NCI-H146 (cell line): ENCODE measurements around the gene UBLCP1.
"Not testable (repeated sequence)": the region's sequence is repeated elsewhere in the genome, so short reads cannot be mapped to it uniquely, and the experiment has no call there.

Experiments used
- DNase-seq: peaks from one replicate; lab custom pipeline; 2025; lab: John Stamatoyannopoulos, UW

The UBLCP1 gene

DNA sequence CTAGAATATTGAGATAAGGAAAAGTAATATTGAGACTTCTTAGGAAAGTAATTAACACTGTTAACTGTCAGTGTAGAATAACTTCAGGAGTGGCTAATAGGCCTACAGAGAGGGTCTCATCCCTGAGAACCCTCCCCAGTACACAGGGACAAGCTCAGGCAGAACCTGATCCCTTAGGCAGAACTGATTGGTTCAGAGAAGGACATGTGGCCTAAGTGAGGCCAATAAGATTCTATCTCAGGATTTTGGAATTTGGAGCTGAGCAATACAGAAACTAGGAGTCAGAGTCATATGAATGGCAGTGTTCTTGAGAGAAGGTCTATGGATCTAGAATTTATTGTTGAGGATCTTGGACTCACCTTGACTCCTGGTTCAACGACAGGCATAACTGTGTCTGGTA, 10.9 kb upstream of the UBLCP1 start:
- no peak for DNase-seq

DNA sequence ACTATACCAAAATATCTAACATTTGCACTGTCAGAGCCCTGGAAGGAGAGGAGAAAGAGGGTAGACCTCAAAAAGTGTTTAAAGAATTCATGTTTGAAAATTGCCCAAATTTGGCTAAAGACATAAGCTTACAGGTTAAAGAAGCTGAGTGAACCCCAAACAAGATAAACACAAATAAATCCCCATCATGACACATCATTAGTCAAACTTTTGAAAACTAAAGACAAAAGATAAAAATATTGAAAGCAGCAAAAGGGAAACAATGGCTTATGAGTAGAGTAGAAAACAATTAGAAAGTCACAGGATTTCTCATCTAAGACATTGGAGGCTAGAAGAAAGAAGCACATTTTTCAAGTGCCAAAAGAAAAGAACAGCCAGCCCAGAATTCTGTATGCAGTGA, 6.1 kb upstream of the UBLCP1 start:
- DNase-seq, result no peak

DNA sequence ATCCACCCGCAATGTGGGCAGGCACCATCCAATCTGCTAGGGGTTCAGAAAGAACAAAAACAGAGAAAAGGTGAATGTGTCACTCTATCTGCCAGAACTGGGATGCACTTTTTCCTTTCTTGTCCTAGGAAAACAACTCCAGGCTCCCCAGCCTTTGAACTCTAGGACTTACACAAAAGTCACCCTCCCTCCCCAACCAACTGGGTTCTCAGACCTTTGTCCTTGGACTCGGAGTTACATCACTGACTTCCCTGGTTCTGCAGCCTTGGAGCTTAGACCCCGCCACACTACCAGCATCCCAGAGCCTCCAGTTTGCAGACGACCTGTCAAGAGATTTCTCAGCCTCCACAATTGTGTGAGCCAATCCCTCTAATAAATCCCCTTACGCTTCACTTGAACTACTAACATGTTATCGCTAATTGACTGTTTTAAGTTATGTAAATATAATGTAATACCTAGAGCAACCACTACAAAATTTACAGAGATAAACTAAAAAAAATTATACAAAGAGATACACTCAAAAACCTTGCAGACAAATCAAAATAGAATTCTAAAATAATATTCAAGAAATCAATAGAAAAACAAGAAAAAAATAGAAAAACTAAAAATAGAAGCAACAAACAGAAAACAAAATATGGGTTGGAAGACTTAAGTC, 5.3 kb upstream of the UBLCP1 start:
- no peak for DNase-seq

DNA sequence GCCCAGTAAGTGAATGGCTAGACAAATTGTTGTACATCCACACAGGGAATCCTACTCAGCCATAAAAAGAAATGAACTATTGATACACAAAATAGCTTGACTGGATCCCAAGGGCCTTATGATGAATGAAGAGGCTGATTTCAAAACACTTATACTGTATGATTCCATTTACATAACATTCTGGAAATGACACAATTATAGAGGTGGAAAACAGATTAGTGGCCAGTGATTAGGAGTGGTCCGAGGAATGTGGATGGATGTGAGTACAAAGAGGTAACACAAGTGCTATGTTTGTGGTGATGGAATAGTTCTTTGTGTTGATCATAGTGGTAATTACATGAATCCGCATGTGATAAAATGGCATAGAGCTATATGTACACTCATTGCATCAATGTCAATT, 4.7 kb upstream of the UBLCP1 start:
- no peak for DNase-seq

DNA sequence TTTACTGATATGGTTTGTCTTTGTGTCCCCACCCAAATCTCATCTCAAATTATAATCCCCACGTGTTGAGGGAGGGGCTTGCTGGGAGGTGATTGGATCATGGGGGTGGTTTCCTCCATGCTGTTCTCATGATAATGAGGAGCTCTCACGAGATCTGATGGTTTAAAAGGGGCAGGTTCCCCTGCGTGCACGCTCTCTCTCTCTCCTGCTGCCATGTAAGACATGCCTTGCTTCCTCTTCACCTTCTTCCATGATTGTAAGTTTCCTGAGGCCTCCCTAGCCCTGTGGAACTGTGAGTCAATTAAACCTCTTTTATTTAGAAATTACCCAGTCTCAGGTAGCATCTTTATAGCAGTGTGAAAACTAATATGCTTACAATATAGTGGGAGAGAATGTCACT, 2.9 kb upstream of the UBLCP1 start:
- DNase-seq, result not testable (repeated sequence)

DNA sequence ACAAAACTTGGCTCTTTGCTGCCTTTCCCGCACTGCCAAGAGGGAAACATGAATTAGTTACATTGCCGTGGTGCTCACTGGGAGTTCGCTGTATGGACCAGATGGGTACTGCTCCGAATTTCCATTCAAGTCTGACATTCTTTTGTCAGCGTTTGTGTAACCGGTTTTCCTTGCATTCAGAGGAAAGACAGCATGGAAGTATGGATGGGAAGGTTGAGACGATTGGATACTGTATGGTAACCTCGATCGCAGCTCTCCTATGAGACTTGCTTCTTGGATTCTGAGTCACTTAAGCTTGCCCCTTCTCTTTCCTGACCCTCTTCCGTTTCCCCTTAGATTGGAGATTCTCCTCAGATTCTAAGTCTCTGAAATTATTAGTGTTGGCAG, 625 bp upstream of the UBLCP1 start:
- peak; percentile 15 for DNase-seq

DNA sequence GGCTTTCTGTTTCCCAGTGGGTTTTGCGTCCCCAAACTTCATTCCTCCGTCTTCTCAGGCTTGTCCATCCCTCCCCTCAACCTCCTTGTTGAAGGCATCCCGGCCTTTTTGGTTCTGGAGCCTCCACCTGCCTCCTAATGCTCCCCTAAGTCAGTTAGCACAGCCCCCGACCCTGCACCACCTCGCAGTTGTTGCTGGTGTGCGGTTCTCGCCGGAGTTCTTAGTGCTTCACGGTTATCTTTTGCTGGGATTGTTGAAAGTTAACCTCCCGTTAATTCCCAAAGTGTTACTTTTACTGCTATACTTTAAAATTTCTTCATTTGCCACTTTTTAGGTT, 447 bp downstream of the UBLCP1 start:
- DNase-seq, result peak; percentile 23

DNA sequence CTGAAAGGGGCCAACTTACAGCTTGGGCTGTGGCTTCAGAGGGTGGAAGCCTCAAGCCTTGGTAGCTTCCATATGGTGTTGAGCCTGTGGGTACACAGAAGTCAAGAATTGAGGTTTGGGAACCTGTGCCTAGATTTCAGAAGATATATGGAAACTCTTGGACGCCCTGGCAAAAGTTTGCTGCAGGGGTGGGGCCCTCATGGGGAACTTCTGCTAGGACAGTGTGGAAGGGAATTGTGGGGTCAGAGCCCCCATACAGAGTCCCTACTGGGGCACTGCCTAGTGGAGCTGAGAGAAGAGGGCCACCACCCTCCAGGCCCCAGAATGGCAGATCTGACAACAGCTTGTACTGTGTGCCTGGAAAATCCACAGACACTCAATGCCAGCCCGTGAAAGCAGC, 3.7 kb downstream of the UBLCP1 start:
- DNase-seq, result not testable (repeated sequence)

DNA sequence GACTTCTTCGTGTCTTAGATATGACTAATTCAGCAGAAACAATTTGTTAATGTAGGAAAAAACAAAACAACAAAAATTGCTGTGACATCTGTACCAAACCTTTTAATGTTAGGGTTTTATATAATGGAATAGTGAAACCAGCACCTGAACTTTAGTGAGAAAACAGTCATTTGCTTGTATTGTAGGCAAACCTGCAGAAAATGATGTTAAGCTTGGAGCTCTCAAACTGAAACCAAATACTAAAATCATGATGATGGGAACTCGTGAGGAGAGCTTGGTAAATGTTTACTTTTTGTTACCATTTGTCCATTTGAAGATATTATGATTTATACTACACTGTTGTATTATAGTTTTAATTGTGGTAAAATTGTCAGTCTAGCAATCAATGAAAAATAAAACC, 6.6 kb downstream of the UBLCP1 start:
- no peak for DNase-seq

DNA sequence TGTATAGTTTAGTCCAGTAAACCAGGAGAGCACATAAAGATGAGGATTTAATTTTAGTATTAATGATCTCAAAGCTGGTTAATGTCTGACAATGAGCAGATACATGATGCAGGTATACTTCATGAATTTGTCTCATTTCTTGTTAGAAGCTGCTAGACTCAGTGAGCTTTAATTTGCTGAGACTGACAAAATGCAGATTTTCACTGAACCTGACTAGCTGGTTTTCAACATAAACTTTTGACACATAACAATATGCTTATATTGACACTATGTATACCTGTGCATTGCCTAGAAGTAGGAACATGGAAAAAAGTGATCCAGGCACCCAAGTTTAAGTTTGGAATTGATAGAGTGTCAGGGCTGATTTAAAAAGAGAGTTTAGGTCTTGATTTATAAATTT, 10.8 kb downstream of the UBLCP1 start:
- DNase-seq, result no peak

DNA sequence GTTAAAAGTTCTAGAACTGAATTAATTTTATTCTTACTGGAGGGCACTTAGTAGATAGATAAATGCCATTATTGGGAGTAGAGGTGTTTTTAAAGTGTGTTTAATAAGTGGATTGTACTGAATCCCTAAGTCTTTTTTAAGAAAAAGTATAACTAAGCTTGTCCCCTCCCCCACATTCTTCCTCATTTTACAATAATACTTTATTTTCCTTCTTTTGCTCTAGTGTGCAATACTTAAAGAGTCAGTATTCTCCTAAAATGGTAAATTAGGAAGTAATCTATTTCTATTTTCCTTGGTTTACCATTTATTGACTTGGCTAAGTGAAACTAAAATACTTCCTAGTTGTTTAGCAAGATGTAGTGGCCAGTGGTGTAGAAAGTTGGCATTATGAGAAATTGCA, 11.6 kb downstream of the UBLCP1 start:
- DNase-seq, result no peak

DNA sequence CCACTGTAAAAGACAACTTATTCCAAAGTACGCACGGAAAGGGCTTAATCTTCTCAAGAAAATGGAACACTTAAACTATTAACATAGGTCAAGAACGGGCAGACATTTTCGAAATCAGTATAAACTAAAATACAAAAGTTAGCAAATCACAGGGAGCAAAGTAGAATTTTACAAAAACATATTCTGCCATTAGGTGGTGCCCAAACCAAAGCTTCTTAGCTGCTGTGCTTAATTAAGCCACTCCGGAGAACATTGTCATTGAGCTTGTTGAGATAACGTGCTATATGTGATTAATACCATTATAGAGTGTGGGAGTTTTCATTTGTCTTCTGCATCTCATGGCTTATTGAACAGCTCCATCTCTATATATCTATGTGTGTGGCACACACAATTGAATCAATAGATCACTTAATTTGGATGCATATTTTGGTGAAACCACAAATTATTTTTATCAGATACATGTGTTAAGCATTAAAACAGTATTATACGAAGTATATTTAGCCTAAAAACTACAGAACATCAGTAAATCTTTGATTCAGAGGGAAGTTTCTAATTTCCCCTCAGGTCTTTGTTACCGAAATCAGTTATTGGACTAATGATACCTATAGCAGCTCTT, 23.4 kb downstream of the UBLCP1 start:
- peak; percentile 1 for DNase-seq

DNA sequence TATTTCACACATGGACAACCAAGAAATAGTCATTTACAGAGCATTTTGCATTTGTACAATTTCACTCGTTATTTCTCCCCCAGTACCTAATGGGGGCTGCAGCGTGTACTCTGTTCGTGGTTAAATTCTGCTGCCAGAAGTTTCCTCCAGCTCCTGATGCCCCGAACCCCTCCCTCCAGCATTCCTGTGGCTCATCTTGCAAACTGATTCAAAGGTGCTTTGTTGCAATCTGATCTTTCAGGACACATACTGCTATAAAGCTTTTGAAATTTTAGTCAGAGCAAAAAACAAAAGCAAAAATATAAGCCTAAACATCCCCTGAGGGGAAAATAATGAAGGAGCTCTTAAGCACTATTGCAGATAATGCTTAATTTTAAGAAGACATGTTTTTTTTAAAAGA, 27.7 kb downstream of the UBLCP1 start:
- no peak for DNase-seq

DNA sequence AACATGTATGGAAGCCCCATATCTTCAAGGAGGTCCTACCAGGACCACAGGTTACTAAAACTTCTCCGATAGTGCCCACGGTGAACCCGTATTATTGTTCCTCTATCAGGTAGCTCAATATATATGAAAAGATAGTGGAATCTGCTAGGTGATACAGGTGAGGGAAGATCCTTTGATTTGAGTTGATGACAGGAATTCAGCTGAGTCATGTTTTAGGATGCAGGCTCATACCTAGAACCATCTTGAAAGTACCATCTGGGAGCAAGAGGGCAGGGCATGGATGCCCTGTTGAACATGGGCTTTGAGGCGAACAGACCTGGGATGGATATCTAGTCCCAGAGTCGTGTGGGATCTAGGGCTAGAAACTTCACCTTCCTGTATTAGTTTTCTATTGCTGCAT, 31.8 kb downstream of the UBLCP1 start:
- no peak for DNase-seq

DNA sequence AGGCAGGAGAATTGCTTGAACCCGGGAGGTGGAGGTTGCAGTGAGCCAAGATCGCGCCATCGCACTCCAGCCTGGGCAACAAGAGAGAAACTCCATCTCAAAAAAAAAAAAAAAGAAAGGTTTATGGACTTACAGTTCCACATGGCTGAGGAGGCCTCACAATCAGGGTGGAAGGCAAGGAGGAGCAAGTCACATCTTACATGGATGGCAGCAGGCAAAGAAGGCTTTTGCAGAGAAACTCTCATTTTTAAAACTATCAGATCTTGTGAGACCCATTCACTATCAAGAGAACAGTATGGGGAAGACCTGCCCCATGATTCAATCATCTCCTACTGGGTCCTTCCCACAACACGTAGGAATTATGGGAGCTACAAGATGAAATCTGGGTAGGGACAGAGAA, 34.2 kb downstream of the UBLCP1 start:
- DNase-seq, result not testable (repeated sequence)

DNA sequence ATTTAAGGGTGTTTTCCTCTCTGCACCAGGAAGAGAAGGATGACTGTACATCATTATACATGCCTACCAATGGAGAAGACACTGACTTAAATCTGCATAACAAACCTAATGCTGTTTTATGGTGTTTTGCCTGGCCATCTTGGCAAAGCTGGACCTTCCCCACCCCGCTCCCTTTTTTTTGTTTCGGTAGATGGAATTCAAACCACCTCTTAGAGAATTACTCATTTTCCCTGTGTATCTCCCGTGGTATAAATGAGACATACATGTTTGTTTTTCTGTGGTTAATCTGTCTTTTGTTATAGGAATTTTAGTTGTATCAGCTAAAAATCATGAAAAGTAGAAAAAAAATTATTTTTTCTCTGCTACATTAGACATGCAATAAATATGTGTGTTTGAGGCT, 38.4 kb downstream of the UBLCP1 start:
- DNase-seq, result no peak

DNA sequence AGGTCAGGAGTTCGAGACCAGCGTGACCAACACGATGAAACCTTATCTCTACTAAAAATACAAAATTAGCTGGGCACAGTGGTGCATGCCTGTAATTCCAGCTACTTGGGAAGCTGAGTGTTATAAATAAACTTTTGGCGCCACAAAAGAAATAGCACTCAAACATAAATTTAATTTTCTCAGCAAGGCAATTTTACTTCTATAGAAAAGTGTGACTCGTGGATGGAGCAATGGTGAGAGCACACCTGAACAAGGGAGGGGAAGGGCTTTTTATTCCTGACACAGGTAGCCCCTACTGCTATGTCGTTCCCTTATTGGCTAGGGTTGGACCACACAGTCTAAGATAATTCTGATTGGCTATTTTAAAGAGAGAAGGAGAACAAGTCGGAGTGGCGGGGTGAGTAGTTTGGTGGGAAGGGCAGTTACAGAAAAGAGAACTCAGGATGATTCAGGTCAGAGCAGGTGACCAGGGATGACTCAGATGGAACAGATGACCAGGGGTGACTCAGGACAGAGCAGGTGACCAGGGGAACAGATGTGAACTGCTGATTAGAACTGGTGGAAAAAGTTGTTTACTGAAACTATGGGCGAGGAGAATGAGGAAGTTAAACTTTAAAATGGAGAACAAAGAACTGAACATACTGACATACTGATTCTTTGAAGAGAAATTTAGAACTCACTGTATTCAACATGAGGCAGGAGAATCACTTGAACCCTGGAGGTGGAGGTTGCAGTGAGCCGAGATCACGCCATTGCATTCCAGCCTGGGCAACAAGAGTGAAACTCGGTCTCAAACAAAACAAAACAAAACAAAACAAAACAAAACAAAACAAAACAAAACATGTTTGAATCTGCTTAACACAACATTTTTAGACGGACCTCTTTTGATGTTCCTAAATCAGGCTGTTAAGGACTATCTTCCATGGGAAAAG, 39.1 kb downstream of the UBLCP1 start:
- DNase-seq, result not testable (repeated sequence)

DNA sequence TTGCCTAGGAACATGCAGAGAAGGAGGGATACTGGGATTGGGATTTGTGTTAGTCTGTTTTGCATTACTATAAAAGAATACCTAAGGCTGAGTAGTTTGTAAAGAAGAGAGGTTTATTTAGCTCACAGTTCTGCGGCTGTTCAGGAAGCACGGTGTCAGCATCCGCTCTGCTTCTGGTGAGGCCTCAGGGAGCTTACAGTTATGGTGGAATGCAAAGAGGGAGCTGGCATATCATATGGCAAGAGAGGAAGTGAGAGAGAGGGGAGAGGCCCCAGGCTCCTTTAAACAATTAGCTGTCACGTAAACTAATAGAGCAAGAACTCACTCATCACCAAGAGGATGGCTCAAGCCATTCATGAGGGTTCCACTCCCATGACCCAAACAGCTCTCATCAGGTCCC, 40.2 kb downstream of the UBLCP1 start:
- DNase-seq, result no peak

DNA sequence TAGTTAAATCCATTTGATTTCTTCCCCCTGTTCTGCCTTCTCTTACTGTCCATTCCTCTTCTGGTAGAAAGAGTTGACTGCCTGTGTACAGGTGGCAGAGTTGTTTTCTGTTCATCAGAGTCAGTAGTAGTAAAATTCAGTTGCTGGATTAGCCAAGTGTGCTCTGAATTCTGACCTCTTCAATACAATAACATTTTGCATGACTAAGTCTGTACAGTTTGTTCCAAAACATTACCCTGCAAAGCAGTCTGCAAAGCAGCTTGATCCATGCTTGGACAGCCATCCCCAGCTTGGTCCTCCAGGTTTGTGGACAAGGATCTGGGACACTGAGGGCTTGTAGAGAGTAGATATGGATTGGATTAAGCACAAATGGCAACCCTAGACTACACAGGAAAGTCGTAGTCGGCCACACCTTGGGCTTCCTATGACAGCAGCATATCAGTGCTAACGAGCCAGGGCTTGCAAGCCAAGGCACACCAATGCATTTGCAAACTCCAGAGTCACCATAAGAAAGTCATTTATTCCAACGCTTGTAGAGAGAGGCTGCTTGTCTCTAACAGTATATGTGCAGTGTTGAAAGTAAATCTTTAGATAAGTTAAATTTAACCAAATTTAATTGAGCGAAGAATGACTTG, 42.0 kb downstream of the UBLCP1 start:
- no peak for DNase-seq

DNA sequence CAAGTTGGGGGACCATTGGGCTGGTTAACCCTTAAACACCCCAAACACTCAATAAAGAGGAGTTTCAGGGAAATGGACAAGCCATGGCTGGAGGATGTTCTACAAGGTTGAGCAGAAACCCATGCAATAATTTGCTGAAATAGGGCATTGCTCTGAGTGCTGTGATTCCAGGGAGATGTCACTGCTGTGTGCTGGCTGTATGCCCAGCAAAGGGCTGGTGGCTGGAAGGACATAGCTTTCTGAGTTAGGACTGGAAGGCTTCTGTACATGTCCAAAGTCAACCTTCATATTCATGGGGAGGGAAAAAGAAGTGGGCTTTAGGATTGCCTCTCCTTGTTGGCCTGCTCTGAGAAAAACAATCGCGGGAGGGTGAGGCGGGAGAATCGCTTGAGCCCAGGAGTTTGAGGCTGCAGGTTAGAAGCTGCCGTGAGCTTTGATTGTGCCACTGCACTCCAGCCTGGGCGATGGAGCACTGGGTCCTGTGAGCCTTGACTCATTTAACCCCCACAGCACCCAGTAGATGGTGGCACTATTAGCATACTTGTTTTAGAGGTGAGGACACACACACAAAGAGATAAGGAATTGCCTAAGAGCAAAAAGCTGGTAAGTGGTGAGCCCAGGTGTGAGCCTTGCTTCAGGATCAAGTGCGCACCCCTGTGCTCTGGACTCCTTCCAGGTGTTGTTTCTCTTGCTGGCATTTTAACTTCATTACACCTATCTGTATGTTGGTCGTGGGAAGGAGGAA, 46.8 kb downstream of the UBLCP1 start:
- DNase-seq, result no peak

DNA sequence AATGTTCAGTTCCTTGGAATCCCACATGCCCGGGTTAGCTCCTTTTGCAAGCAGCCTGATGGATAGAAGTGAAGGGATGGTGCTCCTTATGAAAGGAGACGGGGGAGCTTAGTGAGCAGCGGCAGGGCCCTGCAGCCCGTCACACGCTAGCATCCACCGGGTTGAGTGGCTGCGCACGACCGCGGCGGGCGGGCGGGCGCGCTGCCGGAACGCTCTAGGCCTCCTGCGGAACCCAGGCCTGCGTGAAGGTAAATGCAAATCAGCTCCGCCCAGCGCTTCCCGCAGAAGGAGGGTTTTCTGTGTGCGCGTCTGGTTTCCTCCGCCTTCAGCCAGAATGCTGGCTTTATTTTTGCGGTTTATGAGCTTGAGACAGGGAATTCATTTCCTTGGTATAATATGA, 47.4 kb downstream of the UBLCP1 start:
- peak; percentile 36 for DNase-seq

DNA sequence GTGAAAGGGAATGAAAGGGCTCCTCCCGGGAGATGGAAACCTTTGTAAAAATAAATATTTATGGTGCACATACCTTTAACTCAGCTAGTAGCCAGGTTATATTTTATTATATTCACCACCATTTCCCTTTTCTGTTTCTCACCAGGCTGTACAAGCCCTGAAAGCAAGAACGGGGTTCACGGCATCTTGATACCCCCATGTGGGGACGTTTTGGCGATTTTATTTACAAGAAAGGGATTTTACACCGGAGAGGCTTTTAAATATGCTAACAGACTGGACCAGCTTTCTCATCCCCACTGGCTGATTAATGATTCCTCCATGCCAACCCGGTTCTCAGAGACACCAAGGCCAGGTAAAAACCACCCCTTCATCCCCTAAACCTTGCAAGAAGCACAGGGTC, 48.0 kb downstream of the UBLCP1 start:
- DNase-seq, result no peak
